Measurements from ENCODE around the gene KCNG2. TPM values are rescaled to one million over a fixed set of nuclear protein-coding genes. Genes with fewer than 3 reads are reported as not detected.
A peak's percentile ranks its signal among the peaks of the same experiment; 100 is the strongest.

Gene KCNG2
- total RNA-seq, 2 experiments from 2014 or later, result not detected

DNA sequence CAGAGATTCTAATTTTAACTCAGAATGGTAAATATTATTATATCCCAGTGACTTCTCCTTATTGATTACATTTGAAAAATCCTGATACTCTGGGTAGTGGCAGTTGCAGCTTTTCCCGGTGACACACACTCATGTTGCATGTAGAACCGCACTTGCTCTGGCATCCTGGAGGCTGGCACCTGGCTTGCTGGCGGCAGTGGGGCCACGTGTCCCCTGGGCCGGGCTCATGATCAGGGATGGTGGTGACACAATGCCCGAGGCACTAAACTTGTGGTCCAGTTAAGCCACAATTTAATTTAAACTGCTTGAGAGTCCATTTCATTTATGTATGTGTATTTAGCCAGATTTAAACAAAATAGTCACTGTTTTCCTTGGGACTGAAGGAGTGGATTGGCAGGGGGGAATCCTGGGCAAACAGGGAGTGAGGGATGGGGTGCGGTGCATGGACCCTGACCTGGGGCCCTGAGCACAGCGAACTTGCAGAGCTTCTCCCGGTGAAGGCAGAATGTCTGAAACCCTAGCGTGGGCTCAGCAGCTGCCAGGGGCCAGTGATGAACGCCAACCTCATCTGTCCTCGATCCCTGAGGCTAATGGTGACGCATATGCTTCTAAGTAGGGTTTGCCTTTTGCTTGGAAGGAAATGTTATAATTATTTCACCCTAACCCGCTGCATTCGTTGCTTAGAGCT is 50.0 kb downstream of the KCNG2 start:
- ATAC-seq (ENCODE audit: poor library complexity), result no peak
- H3K27ac Mint-ChIP-seq, result no peak overlapping the region
- DNase-seq, result no peak
- intact Hi-C loops (cut with DNase I, micrococcal nuclease), result no loop called here
- CTCF ChIA-PET, result no interaction called here
- Histone ChIP-seq H3K4me1 (ENCODE audit: insufficient read depth, low read length) (no peaks in the 10 kb centered on the region), H3K4me3 (ENCODE audit: low read length) (no peak overlapping the region), H3K36me3 (ENCODE audit: insufficient read depth, low read length) (no peaks in the 10 kb centered on the region), H3K27ac (ENCODE audit: low read depth in 1 of 2, low read length in 2 of 2) (no peak overlapping the region), H3K27me3 (ENCODE audit: control insufficient read depth in 1 of 2, insufficient read depth in 2 of 2, low read length in 2 of 2) (no peaks in the 10 kb centered on the region), H3K9me3 (ENCODE audit: control insufficient read depth in 1 of 2, insufficient read depth in 1 of 2, low read length in 2 of 2) (peaks cover 0 to 20% of the 10 kb centered on the region in 2 experiments)
- no peaks in the 10 kb centered on the region for H3K36me3 Mint-ChIP-seq (ENCODE audit: low read depth)
- POLR2A ChIA-PET, result no interaction called here
- H3K4me3 Mint-ChIP-seq, result no peak overlapping the region
- H3K4me1 Mint-ChIP-seq (ENCODE audit: low read depth), result no peaks in the 10 kb centered on the region
- H3K27me3 Mint-ChIP-seq, result peaks cover 8% of the 10 kb centered on the region
- TF ChIP-seq, protein P1, sequence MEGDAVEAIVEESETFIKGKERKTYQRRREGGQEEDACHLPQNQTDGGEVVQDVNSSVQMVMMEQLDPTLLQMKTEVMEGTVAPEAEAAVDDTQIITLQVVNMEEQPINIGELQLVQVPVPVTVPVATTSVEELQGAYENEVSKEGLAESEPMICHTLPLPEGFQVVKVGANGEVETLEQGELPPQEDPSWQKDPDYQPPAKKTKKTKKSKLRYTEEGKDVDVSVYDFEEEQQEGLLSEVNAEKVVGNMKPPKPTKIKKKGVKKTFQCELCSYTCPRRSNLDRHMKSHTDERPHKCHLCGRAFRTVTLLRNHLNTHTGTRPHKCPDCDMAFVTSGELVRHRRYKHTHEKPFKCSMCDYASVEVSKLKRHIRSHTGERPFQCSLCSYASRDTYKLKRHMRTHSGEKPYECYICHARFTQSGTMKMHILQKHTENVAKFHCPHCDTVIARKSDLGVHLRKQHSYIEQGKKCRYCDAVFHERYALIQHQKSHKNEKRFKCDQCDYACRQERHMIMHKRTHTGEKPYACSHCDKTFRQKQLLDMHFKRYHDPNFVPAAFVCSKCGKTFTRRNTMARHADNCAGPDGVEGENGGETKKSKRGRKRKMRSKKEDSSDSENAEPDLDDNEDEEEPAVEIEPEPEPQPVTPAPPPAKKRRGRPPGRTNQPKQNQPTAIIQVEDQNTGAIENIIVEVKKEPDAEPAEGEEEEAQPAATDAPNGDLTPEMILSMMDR (IDR thresholded peaks at IDR 0.05), result no peak
- H3K9me3 Mint-ChIP-seq, result peaks cover under 1% of the 10 kb centered on the region

DNA sequence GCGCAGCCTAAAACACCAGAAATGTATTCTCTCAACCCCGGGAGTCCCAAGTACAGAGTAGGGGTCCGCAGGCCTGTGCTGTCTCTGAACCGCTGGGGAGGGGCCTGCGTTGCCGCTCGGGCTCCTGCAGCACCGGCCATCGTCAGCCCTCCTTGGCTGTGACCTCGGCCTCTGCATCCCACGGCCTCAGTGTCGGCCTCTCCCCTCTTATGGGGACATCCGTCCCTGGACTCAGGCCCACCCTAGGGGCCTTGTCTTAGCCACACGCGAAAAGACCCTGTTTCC is 50.5 kb downstream of the KCNG2 start:
- Mint-ChIP-seq H3K27ac (no peak overlapping the region), H3K9me3 (no peaks in the 10 kb centered on the region), H3K4me3 (no peak overlapping the region), H3K36me3 (ENCODE audit: low read depth) (no peaks in the 10 kb centered on the region), H3K27me3 (peaks cover 11% of the 10 kb centered on the region), H3K4me1 (ENCODE audit: low read depth) (no peaks in the 10 kb centered on the region)
- POLR2A ChIA-PET, result no interaction called here
- ATAC-seq (ENCODE audit: poor library complexity), result no peak
- DNase-seq, result no peak
- no peaks in the 10 kb centered on the region for H3K27me3 ChIP-seq (ENCODE audit: control insufficient read depth in 1 of 2, insufficient read depth in 2 of 2, low read length in 2 of 2)
- CTCF ChIA-PET, result no interaction called here
- H3K4me3 ChIP-seq (ENCODE audit: low read length), result no peak overlapping the region
- H3K9me3 ChIP-seq (ENCODE audit: control insufficient read depth in 1 of 2, insufficient read depth in 1 of 2, low read length in 2 of 2), result peaks cover 0 to 20% of the 10 kb centered on the region in 2 experiments
- H3K36me3 ChIP-seq (ENCODE audit: insufficient read depth, low read length), result no peaks in the 10 kb centered on the region
- intact Hi-C loops (cut with DNase I, micrococcal nuclease), result no loop called here
- TF ChIP-seq, protein P1 (IDR thresholded peaks at IDR 0.05), result no peak
- no peaks in the 10 kb centered on the region for H3K4me1 ChIP-seq (ENCODE audit: insufficient read depth, low read length)
- no peak overlapping the region for H3K27ac ChIP-seq (ENCODE audit: low read depth in 1 of 2, low read length in 2 of 2)

DNA sequence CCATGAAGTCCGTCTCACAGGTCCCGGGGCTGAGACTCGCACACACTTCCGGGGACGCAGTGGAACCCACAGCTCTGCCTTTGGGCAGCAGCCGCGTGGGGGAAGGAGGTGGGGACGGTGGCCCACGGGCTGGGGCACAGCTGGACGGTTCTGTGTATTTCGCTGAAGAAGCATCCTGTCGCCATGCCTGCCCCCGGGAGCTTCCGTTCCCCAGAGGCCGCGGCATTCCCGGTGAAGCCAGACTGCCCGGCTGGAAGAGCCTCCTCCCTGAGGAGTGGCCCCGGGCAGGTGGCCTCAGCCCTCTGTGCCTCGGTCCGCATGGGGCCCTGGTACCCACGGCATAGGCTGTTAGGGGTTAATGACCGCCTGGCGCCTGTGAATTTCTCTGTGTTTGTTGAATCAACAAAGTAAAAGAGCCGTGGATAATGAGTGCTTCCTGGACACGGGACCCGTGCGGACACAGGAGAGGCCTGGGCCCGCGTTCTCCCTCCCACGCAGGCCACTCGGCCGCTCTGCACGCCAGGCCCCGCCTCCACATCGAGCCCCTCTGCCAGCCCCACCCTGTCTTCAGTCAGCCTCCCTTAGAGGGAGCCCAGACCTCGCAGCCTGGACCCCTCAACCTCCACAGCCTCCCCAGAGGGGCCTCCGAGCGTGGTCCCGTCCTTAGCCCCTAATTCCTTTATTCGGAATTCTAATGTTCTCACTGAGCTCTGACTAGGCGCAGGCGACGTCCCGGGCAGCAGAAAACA is 51.0 kb downstream of the KCNG2 start:
- CTCF ChIA-PET, result no interaction called here
- DNase-seq (peak in 1 of 14 experiments; percentile 15), ATAC-seq (ENCODE audit: poor library complexity) (no peak)
- H3K27me3 ChIP-seq (ENCODE audit: control insufficient read depth in 1 of 2, insufficient read depth in 2 of 2, low read length in 2 of 2), result no peaks in the 10 kb centered on the region
- Mint-ChIP-seq H3K27me3 (peaks cover 12% of the 10 kb centered on the region), H3K4me1 (ENCODE audit: low read depth) (no peaks in the 10 kb centered on the region), H3K36me3 (ENCODE audit: low read depth) (no peaks in the 10 kb centered on the region), H3K9me3 (no peaks in the 10 kb centered on the region), H3K27ac (no peak overlapping the region), H3K4me3 (no peak overlapping the region)
- POLR2A ChIA-PET, result no interaction called here
- H3K4me1 ChIP-seq (ENCODE audit: insufficient read depth, low read length), result no peaks in the 10 kb centered on the region
- intact Hi-C loops (cut with DNase I, micrococcal nuclease), result no loop called here
- TF ChIP-seq, protein P1 (IDR thresholded peaks at IDR 0.05), result no peak
- H3K9me3 ChIP-seq (ENCODE audit: control insufficient read depth in 1 of 2, insufficient read depth in 1 of 2, low read length in 2 of 2), result peaks cover 0 to 24% of the 10 kb centered on the region in 2 experiments
- no peak overlapping the region for H3K27ac ChIP-seq (ENCODE audit: low read depth in 1 of 2, low read length in 2 of 2)
- no peak overlapping the region for H3K4me3 ChIP-seq (ENCODE audit: low read length)
- no peaks in the 10 kb centered on the region for H3K36me3 ChIP-seq (ENCODE audit: insufficient read depth, low read length)

Measured in CD4-positive, alpha-beta T cell (primary cell).